ENCODE data around the gene MAP1B.

MAP1B gene

DNA sequence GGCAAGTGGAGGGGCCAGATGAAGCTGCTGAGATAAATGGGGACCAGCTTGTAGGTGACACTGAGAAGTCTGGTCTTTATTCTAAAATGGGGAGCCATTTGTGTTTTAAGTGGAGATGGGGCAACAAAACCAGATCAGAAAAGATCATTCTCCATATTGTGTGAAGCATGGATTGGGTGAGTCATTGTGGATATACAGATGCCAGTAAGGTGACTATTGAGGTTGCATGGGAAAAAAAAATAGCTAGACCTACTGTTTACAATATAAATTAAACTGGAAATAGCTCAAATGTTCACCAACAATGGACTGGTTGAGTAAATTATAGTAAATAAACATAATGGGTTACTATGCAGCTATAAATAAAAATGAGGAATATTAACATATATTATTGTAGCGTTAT is 5.4 kb upstream of the MAP1B start:
- Histone ChIP-seq H3K9ac (ENCODE audit: low read length) (no peak overlapping the region), H3K27me3 (ENCODE audit: insufficient read depth, low read length) (no peaks in the 10 kb centered on the region; the same call in 1 of the 2 replicates), H3K4me2 (ENCODE audit: low read length) (no peak overlapping the region), H3K9me2 (ENCODE audit: low read depth, low read length) (no peaks in the 10 kb centered on the region), H3K27ac (ENCODE audit: low read depth, low read length, poor library complexity, severe bottlenecking) (no peak overlapping the region), H3F3A (ENCODE audit: insufficient read depth, low read length) (no peaks in the 10 kb centered on the region), H3K79me2 (ENCODE audit: insufficient read depth, low read length) (no peaks in the 10 kb centered on the region), H3K4me1 (ENCODE audit: insufficient read depth, low read length, severe bottlenecking) (no peaks in the 10 kb centered on the region), H4K20me1 (ENCODE audit: insufficient read depth, low read length) (no peaks in the 10 kb centered on the region), H3K4me3 (ENCODE audit: low read depth, low read length, poor library complexity, severe bottlenecking) (no peak overlapping the region), H3K9me3 (ENCODE audit: low read length) (no peaks in the 10 kb centered on the region), H2AFZ (ENCODE audit: low read length) (no peak overlapping the region), H3K36me3 (ENCODE audit: insufficient read depth, low read length) (no peaks in the 10 kb centered on the region)
- TF ChIP-seq EZH2 (IDR thresholded peaks at IDR 0.05; ENCODE audit: borderline replicate concordance, low read length), result no peak
- TF ChIP-seq, protein P1, sequence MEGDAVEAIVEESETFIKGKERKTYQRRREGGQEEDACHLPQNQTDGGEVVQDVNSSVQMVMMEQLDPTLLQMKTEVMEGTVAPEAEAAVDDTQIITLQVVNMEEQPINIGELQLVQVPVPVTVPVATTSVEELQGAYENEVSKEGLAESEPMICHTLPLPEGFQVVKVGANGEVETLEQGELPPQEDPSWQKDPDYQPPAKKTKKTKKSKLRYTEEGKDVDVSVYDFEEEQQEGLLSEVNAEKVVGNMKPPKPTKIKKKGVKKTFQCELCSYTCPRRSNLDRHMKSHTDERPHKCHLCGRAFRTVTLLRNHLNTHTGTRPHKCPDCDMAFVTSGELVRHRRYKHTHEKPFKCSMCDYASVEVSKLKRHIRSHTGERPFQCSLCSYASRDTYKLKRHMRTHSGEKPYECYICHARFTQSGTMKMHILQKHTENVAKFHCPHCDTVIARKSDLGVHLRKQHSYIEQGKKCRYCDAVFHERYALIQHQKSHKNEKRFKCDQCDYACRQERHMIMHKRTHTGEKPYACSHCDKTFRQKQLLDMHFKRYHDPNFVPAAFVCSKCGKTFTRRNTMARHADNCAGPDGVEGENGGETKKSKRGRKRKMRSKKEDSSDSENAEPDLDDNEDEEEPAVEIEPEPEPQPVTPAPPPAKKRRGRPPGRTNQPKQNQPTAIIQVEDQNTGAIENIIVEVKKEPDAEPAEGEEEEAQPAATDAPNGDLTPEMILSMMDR (IDR thresholded peaks at IDR 0.05; ENCODE audit: low read length), result no peak

DNA sequence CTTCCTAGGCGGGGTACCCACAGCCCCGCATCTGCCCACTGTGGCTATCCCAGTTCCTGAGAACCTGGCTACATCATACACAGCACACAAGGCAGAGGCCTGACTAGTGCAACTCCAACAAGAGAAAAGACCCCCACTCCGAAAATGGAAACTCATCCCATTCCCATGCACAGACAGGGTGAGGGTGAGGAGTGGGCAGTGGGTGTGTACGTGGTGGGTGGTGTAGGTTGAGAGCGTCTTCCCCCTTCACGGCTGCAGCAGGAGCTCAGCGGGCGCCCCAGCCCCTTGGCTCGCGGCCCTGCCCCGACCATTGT is 501 bp upstream of the MAP1B start:
- H3K27ac ChIP-seq (ENCODE audit: low read depth, low read length, poor library complexity, severe bottlenecking), result no peak overlapping the region

DNA sequence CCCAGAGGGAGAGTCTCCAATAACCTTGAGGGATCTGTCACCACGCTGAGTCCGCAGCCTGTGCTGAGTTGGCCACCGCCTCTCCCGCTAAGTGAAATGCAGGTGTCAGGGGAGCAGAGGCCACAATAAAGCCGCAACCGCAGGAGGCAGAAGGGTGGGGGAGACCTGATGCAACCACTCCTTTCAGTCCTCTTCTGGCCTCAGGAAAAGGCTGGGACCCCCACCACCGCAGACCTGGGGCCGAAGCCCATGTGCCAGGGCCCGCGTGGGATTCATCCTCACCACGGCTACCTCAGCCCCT is 576 bp downstream of the MAP1B start:
- no peak overlapping the region for H3K4me2 ChIP-seq (ENCODE audit: low read length)
- no peaks in the 10 kb centered on the region for H3K9me2 ChIP-seq (ENCODE audit: low read depth, low read length)
- TF ChIP-seq, protein P1 (IDR thresholded peaks at IDR 0.05; ENCODE audit: low read length), result no peak
- no peak for TF ChIP-seq EZH2 (IDR thresholded peaks at IDR 0.05; ENCODE audit: borderline replicate concordance, low read length)
- H3K4me1 ChIP-seq (ENCODE audit: insufficient read depth, low read length, severe bottlenecking), result no peaks in the 10 kb centered on the region
- H3F3A ChIP-seq (ENCODE audit: insufficient read depth, low read length), result no peaks in the 10 kb centered on the region
- H2AFZ ChIP-seq (ENCODE audit: low read length), result no peak overlapping the region
- H3K36me3 ChIP-seq (ENCODE audit: insufficient read depth, low read length), result no peaks in the 10 kb centered on the region
- H3K79me2 ChIP-seq (ENCODE audit: insufficient read depth, low read length), result no peaks in the 10 kb centered on the region
- no peaks in the 10 kb centered on the region; the same call in 1 of the 2 replicates for H3K27me3 ChIP-seq (ENCODE audit: insufficient read depth, low read length)
- H3K27ac ChIP-seq (ENCODE audit: low read depth, low read length, poor library complexity, severe bottlenecking), result no peak overlapping the region
- no peak overlapping the region for H3K9ac ChIP-seq (ENCODE audit: low read length)
- no peak overlapping the region for H3K4me3 ChIP-seq (ENCODE audit: low read depth, low read length, poor library complexity, severe bottlenecking)
- no peaks in the 10 kb centered on the region for H3K9me3 ChIP-seq (ENCODE audit: low read length)
- no peaks in the 10 kb centered on the region for H4K20me1 ChIP-seq (ENCODE audit: insufficient read depth, low read length)

More for the DNA sequence above, 501 bp upstream of the MAP1B start:
- no peaks in the 10 kb centered on the region for H4K20me1 ChIP-seq (ENCODE audit: insufficient read depth, low read length)
- no peaks in the 10 kb centered on the region for H3K36me3 ChIP-seq (ENCODE audit: insufficient read depth, low read length)
- no peaks in the 10 kb centered on the region for H3F3A ChIP-seq (ENCODE audit: insufficient read depth, low read length)
- no peak overlapping the region for H3K9ac ChIP-seq (ENCODE audit: low read length)
- no peaks in the 10 kb centered on the region for H3K4me1 ChIP-seq (ENCODE audit: insufficient read depth, low read length, severe bottlenecking)
- no peaks in the 10 kb centered on the region; the same call in 1 of the 2 replicates for H3K27me3 ChIP-seq (ENCODE audit: insufficient read depth, low read length)
- no peak overlapping the region for H3K4me3 ChIP-seq (ENCODE audit: low read depth, low read length, poor library complexity, severe bottlenecking)
- no peaks in the 10 kb centered on the region for H3K9me2 ChIP-seq (ENCODE audit: low read depth, low read length)
- H2AFZ ChIP-seq (ENCODE audit: low read length), result no peak overlapping the region
- no peaks in the 10 kb centered on the region for H3K9me3 ChIP-seq (ENCODE audit: low read length)
- no peak for TF ChIP-seq EZH2 (IDR thresholded peaks at IDR 0.05; ENCODE audit: borderline replicate concordance, low read length)
- TF ChIP-seq, protein P1 (IDR thresholded peaks at IDR 0.05; ENCODE audit: low read length), result no peak
- no peak overlapping the region for H3K4me2 ChIP-seq (ENCODE audit: low read length)
- no peaks in the 10 kb centered on the region for H3K79me2 ChIP-seq (ENCODE audit: insufficient read depth, low read length)

Measured in OCI-LY1 (cell line).